Measurements from ENCODE around the gene CLDN18. TPM values are rescaled to one million over a fixed set of nuclear protein-coding genes. Genes with fewer than 3 reads are reported as not detected.

CLDN18 gene
- total and polyA plus RNA-seq, 9 of the 15 experiments (the other 6 are each of a cell fraction or from before 2014, with no cell fraction given): 0.11 TPM; not detected in 8

- no peak for TF ChIP-seq CHD7 (IDR thresholded peaks at IDR 0.05; ENCODE audit: low read depth, low read length)
These were observed 37.6 kb upstream of the CLDN18 start (continued) for GRCh38 chr3:137972396-137972795.
